Measurements from ENCODE around the gene TRIM63.

Gene TRIM63

DNA sequence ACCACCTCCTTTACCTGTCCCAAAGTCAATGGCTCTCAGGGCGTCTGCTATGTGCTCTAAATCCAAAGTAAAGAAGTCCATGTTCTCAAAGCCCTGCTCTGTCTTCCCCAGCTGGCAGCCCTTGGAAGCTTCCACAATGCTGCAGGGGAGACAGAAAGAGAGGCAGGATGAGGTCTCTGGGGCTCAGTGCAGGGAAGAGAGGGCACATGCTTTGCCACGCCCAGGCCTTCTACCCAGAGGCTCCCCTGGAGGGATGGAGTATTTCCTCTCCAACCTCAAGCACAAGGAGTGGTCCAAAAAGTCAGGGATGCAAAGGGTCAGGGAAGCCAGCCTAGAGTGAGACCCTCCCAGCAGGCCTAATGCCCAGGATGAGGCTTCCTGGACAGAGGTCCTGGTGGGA lies 10.2 kb downstream of the TRIM63 start:
- TF ChIP-seq, protein P1, sequence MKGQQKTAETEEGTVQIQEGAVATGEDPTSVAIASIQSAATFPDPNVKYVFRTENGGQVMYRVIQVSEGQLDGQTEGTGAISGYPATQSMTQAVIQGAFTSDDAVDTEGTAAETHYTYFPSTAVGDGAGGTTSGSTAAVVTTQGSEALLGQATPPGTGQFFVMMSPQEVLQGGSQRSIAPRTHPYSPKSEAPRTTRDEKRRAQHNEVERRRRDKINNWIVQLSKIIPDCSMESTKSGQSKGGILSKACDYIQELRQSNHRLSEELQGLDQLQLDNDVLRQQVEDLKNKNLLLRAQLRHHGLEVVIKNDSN (IDR thresholded peaks at IDR 0.05), result no peak
- TF ChIP-seq TCF12 (IDR thresholded peaks at IDR 0.05; ENCODE audit: low read depth) (no peak), ZBTB7A (IDR thresholded peaks at IDR 0.05; ENCODE audit: low read depth) (no peak), EP300 (IDR thresholded peaks at IDR 0.05; ENCODE audit: borderline replicate concordance) (no peak), TEAD4 (IDR thresholded peaks at IDR 0.05) (no peak), TAF1 (IDR thresholded peaks at IDR 0.05; ENCODE audit: low read depth) (no peak), EGR1 (IDR thresholded peaks at IDR 0.05) (no peak), NFIC (IDR thresholded peaks at IDR 0.05) (no peak), RAD21 (IDR thresholded peaks at IDR 0.05; ENCODE audit: low read depth) (no peak), CREB1 (IDR thresholded peaks at IDR 0.05; ENCODE audit: low read depth) (no peak), CEBPB (IDR thresholded peaks at IDR 0.05) (no peak), FOXM1 (IDR thresholded peaks at IDR 0.05; ENCODE audit: borderline replicate concordance, low read depth) (no peak), YY1 (IDR thresholded peaks at IDR 0.05; ENCODE audit: low read depth) (no peak)
- TF ChIP-seq, protein P2, sequence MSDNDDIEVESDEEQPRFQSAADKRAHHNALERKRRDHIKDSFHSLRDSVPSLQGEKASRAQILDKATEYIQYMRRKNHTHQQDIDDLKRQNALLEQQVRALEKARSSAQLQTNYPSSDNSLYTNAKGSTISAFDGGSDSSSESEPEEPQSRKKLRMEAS (IDR thresholded peaks at IDR 0.05), result no peak
- TF ChIP-seq, protein P3, sequence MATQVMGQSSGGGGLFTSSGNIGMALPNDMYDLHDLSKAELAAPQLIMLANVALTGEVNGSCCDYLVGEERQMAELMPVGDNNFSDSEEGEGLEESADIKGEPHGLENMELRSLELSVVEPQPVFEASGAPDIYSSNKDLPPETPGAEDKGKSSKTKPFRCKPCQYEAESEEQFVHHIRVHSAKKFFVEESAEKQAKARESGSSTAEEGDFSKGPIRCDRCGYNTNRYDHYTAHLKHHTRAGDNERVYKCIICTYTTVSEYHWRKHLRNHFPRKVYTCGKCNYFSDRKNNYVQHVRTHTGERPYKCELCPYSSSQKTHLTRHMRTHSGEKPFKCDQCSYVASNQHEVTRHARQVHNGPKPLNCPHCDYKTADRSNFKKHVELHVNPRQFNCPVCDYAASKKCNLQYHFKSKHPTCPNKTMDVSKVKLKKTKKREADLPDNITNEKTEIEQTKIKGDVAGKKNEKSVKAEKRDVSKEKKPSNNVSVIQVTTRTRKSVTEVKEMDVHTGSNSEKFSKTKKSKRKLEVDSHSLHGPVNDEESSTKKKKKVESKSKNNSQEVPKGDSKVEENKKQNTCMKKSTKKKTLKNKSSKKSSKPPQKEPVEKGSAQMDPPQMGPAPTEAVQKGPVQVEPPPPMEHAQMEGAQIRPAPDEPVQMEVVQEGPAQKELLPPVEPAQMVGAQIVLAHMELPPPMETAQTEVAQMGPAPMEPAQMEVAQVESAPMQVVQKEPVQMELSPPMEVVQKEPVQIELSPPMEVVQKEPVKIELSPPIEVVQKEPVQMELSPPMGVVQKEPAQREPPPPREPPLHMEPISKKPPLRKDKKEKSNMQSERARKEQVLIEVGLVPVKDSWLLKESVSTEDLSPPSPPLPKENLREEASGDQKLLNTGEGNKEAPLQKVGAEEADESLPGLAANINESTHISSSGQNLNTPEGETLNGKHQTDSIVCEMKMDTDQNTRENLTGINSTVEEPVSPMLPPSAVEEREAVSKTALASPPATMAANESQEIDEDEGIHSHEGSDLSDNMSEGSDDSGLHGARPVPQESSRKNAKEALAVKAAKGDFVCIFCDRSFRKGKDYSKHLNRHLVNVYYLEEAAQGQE (IDR thresholded peaks at IDR 0.05; ENCODE audit: low read depth), result no peak

DNA sequence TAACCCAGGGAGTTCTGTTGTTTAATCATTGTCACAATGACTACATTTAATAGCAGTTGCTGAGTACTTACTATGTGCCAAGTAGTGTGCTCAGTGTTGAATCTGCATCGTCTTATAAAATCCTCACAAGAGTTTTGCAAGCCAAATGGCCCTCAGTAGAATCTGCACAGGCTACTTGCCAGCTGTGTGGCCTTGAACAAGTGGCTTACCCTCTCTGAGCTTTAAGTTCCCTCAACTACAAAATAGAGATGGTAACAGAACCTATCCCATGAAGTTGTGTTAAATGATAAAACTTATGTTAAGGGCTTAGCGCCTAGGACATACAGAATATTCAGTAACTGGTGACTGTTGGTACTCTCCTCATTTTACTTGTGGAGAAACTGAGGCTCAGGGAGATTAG lies 12.4 kb downstream of the TRIM63 start:
- no peak for TF ChIP-seq EGR1 (IDR thresholded peaks at IDR 0.05)
- TF ChIP-seq TEAD4 (IDR thresholded peaks at IDR 0.05), result no peak
- TF ChIP-seq TCF12 (IDR thresholded peaks at IDR 0.05; ENCODE audit: low read depth), result no peak
- no peak for TF ChIP-seq EP300 (IDR thresholded peaks at IDR 0.05; ENCODE audit: borderline replicate concordance)
- TF ChIP-seq, protein P1 (IDR thresholded peaks at IDR 0.05), result no peak
- TF ChIP-seq TAF1 (IDR thresholded peaks at IDR 0.05; ENCODE audit: low read depth), result no peak
- TF ChIP-seq FOXM1 (IDR thresholded peaks at IDR 0.05; ENCODE audit: borderline replicate concordance, low read depth), result no peak
- TF ChIP-seq YY1 (IDR thresholded peaks at IDR 0.05; ENCODE audit: low read depth), result no peak
- TF ChIP-seq CREB1 (IDR thresholded peaks at IDR 0.05; ENCODE audit: low read depth), result no peak
- no peak for TF ChIP-seq NFIC (IDR thresholded peaks at IDR 0.05)
- TF ChIP-seq CEBPB (IDR thresholded peaks at IDR 0.05), result no peak
- no peak for TF ChIP-seq ZBTB7A (IDR thresholded peaks at IDR 0.05; ENCODE audit: low read depth)

DNA sequence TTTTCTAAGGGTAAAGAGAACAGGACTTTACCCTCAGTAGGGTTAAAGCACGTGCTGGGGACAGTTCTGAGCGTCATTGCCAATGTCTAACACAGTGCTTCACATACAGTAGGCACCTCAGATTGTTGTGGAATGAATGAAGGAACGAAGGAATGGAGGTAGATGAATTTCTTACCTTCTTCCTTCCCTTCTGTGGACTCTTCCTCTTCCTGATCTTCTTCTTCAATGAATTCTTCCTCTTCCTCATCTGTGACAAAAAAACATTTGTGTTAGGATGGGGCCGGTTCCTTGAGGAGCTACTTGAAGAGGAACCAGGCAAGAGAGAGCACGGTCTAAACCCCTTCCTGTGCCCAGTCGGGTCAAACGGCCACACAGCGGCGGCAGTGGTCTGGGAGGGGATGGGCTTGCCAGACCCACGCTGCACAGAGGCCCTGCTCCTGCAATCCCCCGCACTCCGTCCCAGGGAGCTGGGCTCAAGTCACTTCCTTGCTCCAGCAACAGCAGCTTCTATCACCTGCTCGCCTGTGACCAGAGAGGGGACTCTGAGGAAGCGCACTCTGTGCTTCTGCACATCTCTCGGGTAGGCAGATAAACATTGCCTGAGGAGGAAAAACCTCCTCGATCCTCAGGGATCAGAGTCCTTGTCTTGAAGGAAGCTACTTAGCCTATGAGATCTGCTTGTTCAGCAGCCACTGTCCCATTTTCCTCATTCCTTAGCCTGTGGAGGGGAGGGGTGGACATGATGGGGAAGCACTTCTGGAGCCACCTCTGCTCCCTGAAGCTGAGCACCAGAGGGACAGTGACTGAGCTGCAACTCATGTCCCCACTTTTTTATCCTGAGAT lies 13.5 kb downstream of the TRIM63 start:
- no peak for TF ChIP-seq TEAD4 (IDR thresholded peaks at IDR 0.05)
- no peak for TF ChIP-seq CEBPB (IDR thresholded peaks at IDR 0.05)
- TF ChIP-seq TAF1 (IDR thresholded peaks at IDR 0.05; ENCODE audit: low read depth), result no peak
- TF ChIP-seq, protein P3 (IDR thresholded peaks at IDR 0.05; ENCODE audit: low read depth), result no peak
- TF ChIP-seq ZBTB7A (IDR thresholded peaks at IDR 0.05; ENCODE audit: low read depth), result no peak
- no peak for TF ChIP-seq RAD21 (IDR thresholded peaks at IDR 0.05; ENCODE audit: low read depth)
- TF ChIP-seq EP300 (IDR thresholded peaks at IDR 0.05; ENCODE audit: borderline replicate concordance), result no peak
- no peak for TF ChIP-seq TCF12 (IDR thresholded peaks at IDR 0.05; ENCODE audit: low read depth)
- no peak for TF ChIP-seq YY1 (IDR thresholded peaks at IDR 0.05; ENCODE audit: low read depth)
- TF ChIP-seq, protein P2 (IDR thresholded peaks at IDR 0.05), result no peak
- TF ChIP-seq, protein P1 (IDR thresholded peaks at IDR 0.05), result no peak
- TF ChIP-seq NFIC (IDR thresholded peaks at IDR 0.05), result no peak
- TF ChIP-seq FOXM1 (IDR thresholded peaks at IDR 0.05; ENCODE audit: borderline replicate concordance, low read depth), result no peak
- no peak for TF ChIP-seq CREB1 (IDR thresholded peaks at IDR 0.05; ENCODE audit: low read depth)
- no peak for TF ChIP-seq EGR1 (IDR thresholded peaks at IDR 0.05)

DNA sequence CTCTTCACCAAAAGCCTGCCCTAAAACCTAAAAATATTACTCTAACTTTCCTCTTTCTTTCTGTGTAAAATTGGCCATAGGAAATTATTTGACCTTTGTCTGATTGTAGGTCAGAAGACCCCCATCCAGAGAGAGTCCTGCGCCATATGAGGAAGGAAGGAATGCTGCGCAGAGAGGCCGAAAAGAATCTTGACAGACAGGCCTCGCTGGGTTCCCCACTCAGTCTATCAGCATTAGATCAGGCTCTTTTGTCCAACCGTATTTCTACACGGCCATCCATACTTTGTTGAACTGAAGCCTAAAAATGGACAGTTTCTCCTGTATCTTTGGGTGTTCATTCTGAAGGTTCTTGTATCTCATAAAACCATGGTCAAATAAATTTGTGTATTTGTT lies 17.2 kb downstream of the TRIM63 start:
- TF ChIP-seq EGR1 (IDR thresholded peaks at IDR 0.05), result no peak
- TF ChIP-seq, protein P2 (IDR thresholded peaks at IDR 0.05), result no peak
- TF ChIP-seq RAD21 (IDR thresholded peaks at IDR 0.05; ENCODE audit: low read depth), result no peak
- TF ChIP-seq NFIC (IDR thresholded peaks at IDR 0.05), result no peak
- no peak for TF ChIP-seq EP300 (IDR thresholded peaks at IDR 0.05; ENCODE audit: borderline replicate concordance)
- TF ChIP-seq TCF12 (IDR thresholded peaks at IDR 0.05; ENCODE audit: low read depth), result no peak
- no peak for TF ChIP-seq FOXM1 (IDR thresholded peaks at IDR 0.05; ENCODE audit: borderline replicate concordance, low read depth)
- TF ChIP-seq TAF1 (IDR thresholded peaks at IDR 0.05; ENCODE audit: low read depth), result no peak
- no peak for TF ChIP-seq CEBPB (IDR thresholded peaks at IDR 0.05)
- TF ChIP-seq TEAD4 (IDR thresholded peaks at IDR 0.05), result no peak
- no peak for TF ChIP-seq YY1 (IDR thresholded peaks at IDR 0.05; ENCODE audit: low read depth)
- TF ChIP-seq ZBTB7A (IDR thresholded peaks at IDR 0.05; ENCODE audit: low read depth), result no peak
- no peak for TF ChIP-seq CREB1 (IDR thresholded peaks at IDR 0.05; ENCODE audit: low read depth)
- TF ChIP-seq, protein P3 (IDR thresholded peaks at IDR 0.05; ENCODE audit: low read depth), result no peak
- TF ChIP-seq, protein P1 (IDR thresholded peaks at IDR 0.05), result no peak
